ENCODE data around the gene GADL1.

GADL1 gene

DNA sequence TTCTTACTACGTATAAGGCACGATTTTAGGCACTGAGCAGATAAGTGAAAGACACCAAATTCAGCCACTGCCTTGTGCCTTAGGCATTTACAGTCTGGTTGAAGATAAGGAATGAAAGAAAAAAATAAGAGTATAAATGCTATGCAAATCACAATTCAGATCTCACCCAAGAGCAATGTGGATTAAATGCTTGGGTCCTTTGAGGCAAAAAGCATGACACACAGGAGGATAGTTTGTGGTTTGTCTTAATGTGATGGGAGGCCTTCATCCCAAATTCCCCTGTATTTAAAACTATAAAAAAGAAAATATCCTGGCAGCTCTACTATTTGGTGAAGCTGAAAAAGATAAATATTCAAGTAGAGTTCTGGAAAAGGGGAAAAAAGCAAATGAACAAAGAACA, 208.3 kb downstream of the GADL1 start:
- TF ChIP-seq, protein P1, sequence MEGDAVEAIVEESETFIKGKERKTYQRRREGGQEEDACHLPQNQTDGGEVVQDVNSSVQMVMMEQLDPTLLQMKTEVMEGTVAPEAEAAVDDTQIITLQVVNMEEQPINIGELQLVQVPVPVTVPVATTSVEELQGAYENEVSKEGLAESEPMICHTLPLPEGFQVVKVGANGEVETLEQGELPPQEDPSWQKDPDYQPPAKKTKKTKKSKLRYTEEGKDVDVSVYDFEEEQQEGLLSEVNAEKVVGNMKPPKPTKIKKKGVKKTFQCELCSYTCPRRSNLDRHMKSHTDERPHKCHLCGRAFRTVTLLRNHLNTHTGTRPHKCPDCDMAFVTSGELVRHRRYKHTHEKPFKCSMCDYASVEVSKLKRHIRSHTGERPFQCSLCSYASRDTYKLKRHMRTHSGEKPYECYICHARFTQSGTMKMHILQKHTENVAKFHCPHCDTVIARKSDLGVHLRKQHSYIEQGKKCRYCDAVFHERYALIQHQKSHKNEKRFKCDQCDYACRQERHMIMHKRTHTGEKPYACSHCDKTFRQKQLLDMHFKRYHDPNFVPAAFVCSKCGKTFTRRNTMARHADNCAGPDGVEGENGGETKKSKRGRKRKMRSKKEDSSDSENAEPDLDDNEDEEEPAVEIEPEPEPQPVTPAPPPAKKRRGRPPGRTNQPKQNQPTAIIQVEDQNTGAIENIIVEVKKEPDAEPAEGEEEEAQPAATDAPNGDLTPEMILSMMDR (IDR thresholded peaks at IDR 0.05): no peak
- intact Hi-C loops (cut with DNase I; ENCODE audit: low total_unique reads): no loop called here
- no peak for DNase-seq
- Histone ChIP-seq H3K27ac (peak overlapping the region; percentile 28 to 64), H3K4me1 (peaks cover 0 to 100% (median 79%) of the 10 kb centered on the region in 4 donors), H3K9me3 (no peaks in the 10 kb centered on the region), H3K36me3 (peaks cover 12 to 28% (median 22%) of the 10 kb centered on the region in 3 donors), H3K27me3 (no peaks in the 10 kb centered on the region), H3K4me3 (no peak overlapping the region)

DNA sequence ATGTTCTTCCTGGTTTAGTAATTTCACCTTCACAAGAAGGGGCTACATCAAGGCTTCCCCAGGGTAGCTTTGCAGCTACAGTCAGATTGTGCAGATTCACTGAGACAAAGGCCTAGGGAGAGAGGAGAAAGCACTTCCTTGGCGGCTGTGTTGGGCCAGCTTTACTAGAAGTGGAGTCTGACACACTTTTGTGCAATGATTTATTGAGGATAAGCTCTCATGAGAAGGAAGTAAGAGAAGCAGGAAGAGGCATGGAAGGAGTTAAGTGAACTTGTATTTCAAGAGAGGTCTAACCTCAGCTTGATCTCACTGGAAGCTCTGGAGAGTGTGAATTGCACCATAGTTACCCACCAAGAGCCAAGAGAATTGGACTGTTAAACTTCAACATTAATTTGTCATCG, 209.2 kb downstream of the GADL1 start:
- TF ChIP-seq, protein P1 (IDR thresholded peaks at IDR 0.05): no peak
- Histone ChIP-seq H3K9me3 (no peaks in the 10 kb centered on the region), H3K27me3 (no peaks in the 10 kb centered on the region), H3K36me3 (peaks cover 3 to 20% (median 17%) of the 10 kb centered on the region in 3 donors), H3K27ac (peak overlapping the region; percentile 28 to 64), H3K4me3 (no peak overlapping the region), H3K4me1 (peaks cover 0 to 100% (median 75%) of the 10 kb centered on the region in 4 donors)
- intact Hi-C loops (cut with DNase I; ENCODE audit: low total_unique reads): no loop called here
- DNase-seq: no peak

DNA sequence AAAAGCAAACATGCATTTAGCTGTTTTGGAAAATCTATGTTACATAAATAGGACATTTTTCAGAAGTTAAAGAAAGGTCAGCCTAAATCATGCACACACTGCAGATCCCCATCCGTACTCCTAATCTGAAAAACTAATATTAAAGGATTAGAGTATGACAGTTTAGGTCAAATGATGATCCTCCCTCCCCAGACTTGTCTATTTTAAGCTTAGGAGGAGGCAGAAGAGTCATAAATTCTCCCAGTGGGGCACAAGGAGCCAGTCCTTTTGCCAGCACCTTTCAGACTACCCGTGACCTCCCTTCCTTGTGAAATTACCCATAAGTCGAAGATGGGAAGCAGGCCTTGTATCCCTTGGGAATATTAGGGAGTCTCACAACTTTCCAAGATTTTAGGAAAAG, 210.1 kb downstream of the GADL1 start:
- H3K27me3 ChIP-seq: no peaks in the 10 kb centered on the region
- H3K4me1 ChIP-seq: peaks cover 0 to 99% (median 71%) of the 10 kb centered on the region in 4 donors
- peak overlapping the region; percentile 28 to 64 for H3K27ac ChIP-seq
- no peaks in the 10 kb centered on the region for H3K9me3 ChIP-seq
- intact Hi-C loops (cut with DNase I; ENCODE audit: low total_unique reads): no loop called here
- H3K36me3 ChIP-seq: peaks cover 9 to 21% (median 20%) of the 10 kb centered on the region in 3 donors
- no peak overlapping the region for H3K4me3 ChIP-seq
- DNase-seq: no peak
- TF ChIP-seq, protein P1 (IDR thresholded peaks at IDR 0.05): no peak

DNA sequence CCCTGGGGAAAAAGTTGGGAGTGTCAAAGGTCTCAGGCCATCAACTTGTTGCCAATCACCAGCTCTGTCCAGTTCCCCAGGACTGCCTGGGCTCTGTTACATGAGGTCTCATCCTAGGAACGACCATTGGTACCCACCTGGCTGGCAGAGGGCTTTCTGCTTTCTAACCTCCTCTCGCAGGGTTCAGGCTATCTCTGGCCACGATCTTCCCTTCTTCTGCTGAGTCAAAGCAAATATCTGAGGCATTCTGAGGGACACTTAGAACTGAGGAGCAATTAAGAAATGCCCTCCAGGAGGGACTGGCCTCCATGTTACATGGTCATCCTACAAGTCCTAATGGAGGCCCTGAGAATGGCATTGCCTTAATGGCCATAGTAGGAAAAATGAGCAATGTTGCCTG, 210.7 kb downstream of the GADL1 start:
- TF ChIP-seq, protein P1 (IDR thresholded peaks at IDR 0.05): no peak
- Histone ChIP-seq H3K9me3 (no peaks in the 10 kb centered on the region), H3K4me3 (no peak overlapping the region), H3K27ac (peak overlapping the region; percentile 45 to 64), H3K4me1 (peaks cover 0 to 97% (median 67%) of the 10 kb centered on the region in 4 donors), H3K27me3 (no peaks in the 10 kb centered on the region), H3K36me3 (peaks cover 14 to 25% (median 25%) of the 10 kb centered on the region in 3 donors)
- DNase-seq: no peak
- intact Hi-C loops (cut with DNase I; ENCODE audit: low total_unique reads): no loop called here

DNA sequence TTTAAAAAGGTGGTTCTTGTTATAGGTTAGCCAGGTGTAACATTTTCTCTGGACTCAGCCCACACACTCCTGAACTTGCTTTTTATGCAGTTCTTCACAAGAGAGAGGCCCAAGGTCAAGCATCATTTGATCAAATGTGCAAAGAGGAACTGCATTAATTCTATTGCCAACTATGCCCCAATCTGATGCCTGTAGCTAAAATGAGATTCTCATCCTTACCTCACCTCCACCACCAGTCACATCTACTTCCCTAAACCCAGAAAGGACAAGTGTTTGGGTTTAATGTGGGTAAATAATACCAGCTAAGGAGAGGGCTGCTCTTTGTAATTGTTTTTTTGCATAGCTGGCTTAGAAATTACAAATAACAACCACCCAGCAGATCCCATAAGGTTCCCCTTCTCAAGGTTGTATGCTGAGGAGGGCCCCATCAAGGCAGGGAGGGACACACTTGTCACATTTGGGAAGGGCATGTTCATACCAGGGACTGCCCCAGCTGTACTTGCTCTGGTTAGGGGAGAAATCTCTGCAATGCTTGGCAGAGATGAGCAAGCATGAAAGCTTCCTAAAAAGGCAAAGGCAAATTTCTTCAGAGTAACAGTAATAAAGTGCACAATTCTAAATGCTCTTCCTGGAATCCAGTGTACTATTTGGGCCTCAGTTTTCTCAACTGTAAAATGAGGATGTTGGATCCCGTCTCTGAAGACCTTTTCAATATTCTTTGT, 211.9 kb downstream of the GADL1 start:
- no peak overlapping the region for H3K4me3 ChIP-seq
- TF ChIP-seq, protein P1 (IDR thresholded peaks at IDR 0.05): no peak
- H3K27me3 ChIP-seq: no peaks in the 10 kb centered on the region
- H3K9me3 ChIP-seq: no peaks in the 10 kb centered on the region
- intact Hi-C loops (cut with DNase I; ENCODE audit: low total_unique reads): no loop called here
- no peak for DNase-seq
- H3K4me1 ChIP-seq: peaks cover 0 to 85% (median 56%) of the 10 kb centered on the region in 4 donors
- peaks cover 26 to 34% (median 28%) of the 10 kb centered on the region in 3 donors for H3K36me3 ChIP-seq
- peak overlapping the region; percentile 45 to 64 for H3K27ac ChIP-seq

Data from tibial artery (tissue), 4 donors.